A549 (cell line): ENCODE results near the gene GDF9. TPM values are rescaled to one million over a fixed set of nuclear protein-coding genes. Genes with fewer than 3 reads are reported as not detected.

Source experiments
- ATAC-seq, 2 experiments: fragments of 200-7000 bp in 1 of 2; fragments of >200 bp in 1 of 2; cut with Nextera tagmentation in 1 of 2; cut with Tn5 transposase in 1 of 2; 3 replicates each; pipeline versions ENCODE4 v1.8.0 to v1.9.1; 2018 to 2020; ENCODE audit warnings: mild to moderate bottlenecking in 1 of 2, moderate library complexity in 1 of 2
- CTCF ChIA-PET: fragments of 300-600 bp; sonication (Branson Sonifier 250); formaldehyde crosslinking; extraction: SDS; loops from one replicate; lab custom pipeline; 2021; ENCODE audit warnings: antibody characterized with exemption, inconsistent platforms; lab: Yijun Ruan, JAX
- POLR2A ChIA-PET: fragments of 350-600 bp; formaldehyde crosslinking; extraction: SDS; loops from one replicate; lab custom pipeline; 2021; ENCODE audit warnings: antibody characterized with exemption, inconsistent platforms; lab: Yijun Ruan, JAX
- DNase-seq, 2 experiments: peaks; one replicate each; pipeline versions ENCODE4 v3.0.0 to v3.0.0-alpha.2; 2011 to 2016; ENCODE audit warnings: low read depth in 1 of 2, low spot score in 1 of 2
- FAIRE-seq: peaks from 2 replicates; lab custom pipeline; 2011; peaks lifted over from hg19 to GRCh38; lab: Jason Lieb, UNC
- H3K27ac ChIP-seq, 2 experiments: fragments of >200 bp; sonication (Bioruptor Twin); formaldehyde crosslinking; 3 replicates each; pipeline ENCODE4 v1.5.1; 2016 to 2017
- H3K4me1 ChIP-seq: fragments of >200 bp; sonication (Bioruptor Twin); formaldehyde crosslinking; 3 replicates; pipeline ENCODE4 v1.6.1; 2016
- H3K4me2 ChIP-seq: fragments of >200 bp; sonication (Bioruptor Twin); formaldehyde crosslinking; 3 replicates; pipeline ENCODE4 v1.6.1; 2016
- H3K4me3 ChIP-seq: fragments of >200 bp; sonication (Bioruptor Twin); formaldehyde crosslinking; 3 replicates; pipeline ENCODE4 v1.5.1; 2016
- H3K9me3 ChIP-seq: fragments of >200 bp; sonication (Bioruptor Twin); formaldehyde crosslinking; 3 replicates; pipeline ENCODE4 v1.6.1; 2016
- BHLHE40 ChIP-seq: IDR thresholded peaks from 2 replicates; pipeline ENCODE4 v1.6.1; 2012; ENCODE audit warnings: low read depth, low read length, inconsistent platforms
- CBX2 ChIP-seq: fragments of 200-600 bp; sonication (generic); IDR thresholded peaks from 2 replicates; pipeline ENCODE4 v1.6.1; 2016; ENCODE audit warnings: low read depth, mild to moderate bottlenecking, borderline replicate concordance
- CEBPB ChIP-seq, 2 experiments: fragments of >200 bp in 1 of 2; sonication (Bioruptor Twin) in 1 of 2; formaldehyde crosslinking in 1 of 2; IDR thresholded peaks; 2 replicates each; pipeline ENCODE4 v1.6.1; 2012 to 2016
- CHD4 ChIP-seq: fragments of 200-600 bp; sonication (generic); IDR thresholded peaks from 2 replicates; pipeline ENCODE4 v1.6.1; 2016; ENCODE audit warnings: antibody characterized with exemption, mild to moderate bottlenecking, borderline replicate concordance
- EP300 ChIP-seq, 2 experiments: fragments of >200 bp; sonication (Bioruptor Twin); formaldehyde crosslinking; IDR thresholded peaks; 2 replicates in 1 of 2; 3 replicates in 1 of 2; pipeline ENCODE4 v1.6.1; 2016 to 2017
- FOXS1 ChIP-seq: fragments of 250-450 bp; sonication (Bioruptor Pico); IDR thresholded peaks from 2 replicates; pipeline ENCODE4 v1.5.0; 2020; ENCODE audit warnings: mild to moderate bottlenecking, moderate library complexity
- HOXA7 ChIP-seq: fragments of 250-450 bp; sonication (Bioruptor Pico); IDR thresholded peaks from 2 replicates; pipeline ENCODE4 v1.5.0; 2020; ENCODE audit warnings: mild to moderate bottlenecking, moderate library complexity
- JUN ChIP-seq, 2 experiments: fragments of >200 bp; sonication (Bioruptor Twin); formaldehyde crosslinking; IDR thresholded peaks; 2 replicates in 1 of 2; 3 replicates in 1 of 2; pipeline ENCODE4 v1.6.1; 2016 to 2017
- KDM1A ChIP-seq: fragments of 200-600 bp; sonication (generic); IDR thresholded peaks from 2 replicates; pipeline ENCODE4 v1.6.1; 2016; ENCODE audit warnings: low read depth, mild to moderate bottlenecking
- MAFK ChIP-seq: fragments of 450-650 bp; IDR thresholded peaks from 2 replicates; pipeline ENCODE4 v1.6.1; 2014; ENCODE audit not compliant: partially characterized antibody
- MYC ChIP-seq: IDR thresholded peaks from 2 replicates; pipeline ENCODE4 v1.6.1; 2012; ENCODE audit warnings: mild to moderate bottlenecking, inconsistent platforms, low read length, improper control_type of control experiment, borderline replicate concordance
- NPAS2 ChIP-seq: fragments of 250-450 bp; sonication (Bioruptor Pico); IDR thresholded peaks from 2 replicates; pipeline ENCODE4 v1.8.0; 2022; ENCODE audit warnings: mild to moderate bottlenecking, moderate library complexity, borderline replicate concordance
- RCOR1 ChIP-seq: fragments of 150-350 bp; IDR thresholded peaks from 2 replicates; pipeline ENCODE4 v1.6.1; 2014; ENCODE audit warnings: antibody characterized with exemption, low read length, low read depth
- RNF2 ChIP-seq: fragments of 200-600 bp; sonication (generic); IDR thresholded peaks from 2 replicates; pipeline ENCODE4 v1.6.1; 2016; ENCODE audit warnings: low read depth, mild to moderate bottlenecking, antibody characterized with exemption, moderate library complexity, borderline replicate concordance
- ZFP36 ChIP-seq: fragments of 450-650 bp; IDR thresholded peaks from 2 replicates; pipeline ENCODE4 v1.6.1; 2014; ENCODE audit warnings: borderline replicate concordance; ENCODE audit not compliant: partially characterized antibody
- ZNF302 ChIP-seq: fragments of 250-450 bp; sonication (Bioruptor Pico); IDR thresholded peaks from 2 replicates; pipeline ENCODE4 v1.9.0; 2021; ENCODE audit warnings: inconsistent platforms, mild to moderate bottlenecking, moderate library complexity
- WGBS: methylation state at CpG from one replicate; pipeline ENCODE4 v1.1.6; 2017; ENCODE audit errors: missing lambda C conversion rate; 5-methylcytosine and 5-hydroxymethylcytosine counted together
- polyA plus RNA-seq, 4 experiments: library from polyadenylated mRNA; depleted of rRNA in 3 of 4; stranded (reverse); fragments of >200 nt; fragmentation: RNase III in 1 of 4; extraction: RNeasy Plus Mini Kit Qiagen cat#74134 plus additional on column Dnase treatment in 1 of 4; gene quantifications; 2 replicates in 3 of 4; 3 replicates in 1 of 4; pipeline ENCODE4 v1.2.3, GENCODE V29; 2011 to 2017
- TF ChIP-seq, protein P1 (sequence below): IDR thresholded peaks from 2 replicates; pipeline ENCODE4 v1.6.1; 2012; ENCODE audit warnings: low read depth, borderline replicate concordance
- TF ChIP-seq, protein P2 (sequence below): IDR thresholded peaks from 2 replicates; pipeline ENCODE4 v1.6.1; 2012
- TF ChIP-seq, protein P3 (sequence below): IDR thresholded peaks from 2 replicates; pipeline ENCODE4 v1.6.1; 2012
- TF ChIP-seq, protein P4 (sequence below): fragments of >200 bp; sonication (Bioruptor Twin); formaldehyde crosslinking; IDR thresholded peaks from 2 replicates; pipeline ENCODE4 v1.6.1; 2016

Gene GDF9
- polyA plus RNA-seq, 2 of the 4 experiments (the other 2 are of a cell fraction), result 0.49 to 0.85 TPM

DNA sequence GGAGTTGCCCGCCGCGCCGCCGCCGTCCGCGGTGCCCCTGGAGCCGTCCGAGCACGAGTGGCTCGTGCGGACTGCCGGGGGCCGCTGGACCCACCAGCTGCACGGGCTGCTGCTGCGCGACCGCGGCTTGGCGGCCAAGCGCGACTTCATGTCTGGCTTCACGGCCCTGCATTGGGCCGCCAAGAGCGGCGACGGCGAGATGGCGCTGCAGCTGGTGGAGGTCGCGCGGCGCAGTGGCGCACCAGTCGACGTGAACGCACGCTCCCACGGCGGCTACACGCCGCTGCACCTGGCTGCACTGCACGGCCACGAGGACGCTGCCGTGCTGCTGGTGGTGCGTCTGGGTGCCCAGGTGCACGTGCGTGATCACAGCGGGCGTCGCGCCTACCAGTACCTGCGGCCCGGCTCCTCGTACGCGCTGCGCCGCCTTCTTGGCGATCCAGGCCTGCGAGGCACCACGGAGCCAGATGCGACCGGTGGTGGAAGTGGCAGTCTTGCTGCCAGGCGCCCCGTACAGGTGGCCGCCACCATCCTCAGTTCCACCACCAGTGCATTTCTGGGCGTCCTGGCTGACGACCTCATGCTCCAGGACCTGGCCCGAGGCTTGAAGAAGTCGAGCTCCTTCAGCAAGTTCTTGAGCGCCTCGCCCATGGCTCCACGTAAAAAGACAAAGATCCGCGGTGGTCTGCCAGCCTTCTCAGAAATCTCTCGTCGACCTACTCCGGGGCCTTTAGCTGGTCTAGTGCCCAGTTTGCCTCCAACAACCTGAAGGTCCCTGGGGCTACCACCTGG lies 51.6 kb downstream of the GDF9 start:
- FAIRE-seq, result no peak

DNA sequence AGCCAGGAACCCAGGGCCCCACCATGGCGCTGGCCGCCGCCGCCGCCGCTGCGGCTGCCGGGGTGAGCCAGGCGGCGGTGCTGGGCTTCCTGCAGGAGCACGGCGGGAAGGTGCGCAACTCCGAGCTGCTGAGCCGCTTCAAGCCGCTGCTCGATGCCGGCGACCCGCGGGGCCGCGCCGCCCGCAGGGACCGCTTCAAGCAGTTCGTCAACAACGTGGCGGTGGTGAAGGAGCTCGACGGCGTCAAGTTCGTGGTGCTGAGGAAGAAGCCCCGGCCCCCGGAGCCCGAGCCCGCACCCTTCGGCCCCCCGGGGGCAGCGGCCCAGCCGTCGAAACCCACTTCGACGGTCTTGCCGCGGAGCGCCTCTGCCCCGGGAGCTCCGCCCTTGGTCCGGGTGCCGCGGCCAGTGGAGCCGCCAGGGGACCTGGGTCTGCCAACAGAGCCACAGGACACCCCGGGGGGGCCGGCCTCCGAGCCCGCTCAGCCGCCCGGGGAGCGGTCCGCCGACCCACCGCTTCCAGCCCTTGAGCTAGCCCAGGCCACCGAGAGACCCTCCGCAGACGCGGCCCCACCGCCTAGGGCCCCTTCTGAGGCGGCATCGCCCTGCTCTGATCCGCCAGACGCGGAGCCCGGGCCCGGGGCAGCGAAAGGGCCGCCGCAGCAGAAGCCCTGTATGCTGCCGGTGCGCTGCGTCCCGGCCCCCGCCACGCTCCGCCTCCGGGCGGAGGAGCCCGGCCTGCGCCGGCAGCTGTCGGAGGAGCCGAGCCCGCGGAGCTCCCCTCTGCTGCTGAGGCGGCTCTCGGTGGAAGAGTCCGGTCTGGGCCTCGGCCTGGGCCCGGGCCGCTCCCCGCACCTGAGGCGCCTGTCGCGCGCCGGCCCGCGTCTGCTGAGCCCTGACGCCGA lies 52.4 kb downstream of the GDF9 start:
- Histone ChIP-seq H3K4me1 (no peaks in the 10 kb centered on the region), H3K4me3 (peak overlapping the region; percentile 70), H3K27ac (peak overlapping the region; percentile 38 to 79; a peak in 5 of 6 replicates), H3K9me3 (no peaks in the 10 kb centered on the region), H3K4me2 (peak overlapping the region; percentile 98)
- POLR2A ChIA-PET, result no interaction called here
- ATAC-seq, result peak; percentile 84 to 85
- DNase-seq, result peak; percentile 34 to 62
- CTCF ChIA-PET, result interaction anchor here (0.7 to 1.6 kb wide), 11 partner anchors 8 to 287 kb away, joined by 3 to 6 read pairs (median 4); partner anchors contain the start of genes CCNI2 and SHROOM1
- 66% methylated on average over 20 of the region's 110 CpGs for WGBS
- no peak for TF ChIP-seq MYC
- TF ChIP-seq, protein P1, sequence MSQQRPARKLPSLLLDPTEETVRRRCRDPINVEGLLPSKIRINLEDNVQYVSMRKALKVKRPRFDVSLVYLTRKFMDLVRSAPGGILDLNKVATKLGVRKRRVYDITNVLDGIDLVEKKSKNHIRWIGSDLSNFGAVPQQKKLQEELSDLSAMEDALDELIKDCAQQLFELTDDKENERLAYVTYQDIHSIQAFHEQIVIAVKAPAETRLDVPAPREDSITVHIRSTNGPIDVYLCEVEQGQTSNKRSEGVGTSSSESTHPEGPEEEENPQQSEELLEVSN, result peak; percentile 64; the same call in 1 of the 2 replicates
- TF ChIP-seq, protein P2, sequence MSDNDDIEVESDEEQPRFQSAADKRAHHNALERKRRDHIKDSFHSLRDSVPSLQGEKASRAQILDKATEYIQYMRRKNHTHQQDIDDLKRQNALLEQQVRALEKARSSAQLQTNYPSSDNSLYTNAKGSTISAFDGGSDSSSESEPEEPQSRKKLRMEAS, result peak; percentile 41; the same call in 1 of the 2 replicates
- no peak for FAIRE-seq

More for the DNA sequence above, 51.6 kb downstream of the GDF9 start:
- WGBS, result 97% methylated on average over 68 of the region's 81 CpGs
- no peak for TF ChIP-seq HOXA7
- TF ChIP-seq, protein P1, result no peak
- TF ChIP-seq, protein P3, sequence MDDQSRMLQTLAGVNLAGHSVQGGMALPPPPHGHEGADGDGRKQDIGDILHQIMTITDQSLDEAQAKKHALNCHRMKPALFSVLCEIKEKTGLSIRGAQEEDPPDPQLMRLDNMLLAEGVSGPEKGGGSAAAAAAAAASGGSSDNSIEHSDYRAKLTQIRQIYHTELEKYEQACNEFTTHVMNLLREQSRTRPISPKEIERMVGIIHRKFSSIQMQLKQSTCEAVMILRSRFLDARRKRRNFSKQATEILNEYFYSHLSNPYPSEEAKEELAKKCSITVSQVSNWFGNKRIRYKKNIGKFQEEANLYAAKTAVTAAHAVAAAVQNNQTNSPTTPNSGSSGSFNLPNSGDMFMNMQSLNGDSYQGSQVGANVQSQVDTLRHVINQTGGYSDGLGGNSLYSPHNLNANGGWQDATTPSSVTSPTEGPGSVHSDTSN, result no peak
- no peak for TF ChIP-seq KDM1A
- TF ChIP-seq CEBPB (IDR thresholded peaks at IDR 0.05), result no peak
- TF ChIP-seq EP300 (IDR thresholded peaks at IDR 0.05), result no peak
- no peak for TF ChIP-seq FOXS1 (CRISPR knock-in tag)
- no peak for TF ChIP-seq JUN (IDR thresholded peaks at IDR 0.05)
- TF ChIP-seq ZFP36, result no peak
- TF ChIP-seq BHLHE40, result no peak
- no peak for TF ChIP-seq MAFK
- TF ChIP-seq ZNF302 (CRISPR knock-in tag), result no peak
- no peak for TF ChIP-seq NPAS2 (CRISPR knock-in tag)
- TF ChIP-seq RCOR1, result no peak
- TF ChIP-seq RNF2, result no peak
- TF ChIP-seq, protein P4, sequence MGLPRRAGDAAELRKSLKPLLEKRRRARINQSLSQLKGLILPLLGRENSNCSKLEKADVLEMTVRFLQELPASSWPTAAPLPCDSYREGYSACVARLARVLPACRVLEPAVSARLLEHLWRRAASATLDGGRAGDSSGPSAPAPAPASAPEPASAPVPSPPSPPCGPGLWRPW, result no peak
- TF ChIP-seq CBX2, result no peak
- TF ChIP-seq CHD4, result no peak
- ATAC-seq, result no peak
- CTCF ChIA-PET, result interaction anchor here (1.0 to 1.9 kb wide), 11 partner anchors 7 to 288 kb away, joined by 3 to 6 read pairs (median 4); partner anchors contain the start of genes CCNI2 and SHROOM1
- Histone ChIP-seq H3K4me2 (no peak overlapping the region), H3K4me1 (no peaks in the 10 kb centered on the region), H3K4me3 (no peak overlapping the region), H3K27ac (no peak overlapping the region), H3K9me3 (no peaks in the 10 kb centered on the region)
- POLR2A ChIA-PET, result no interaction called here
- no peak for DNase-seq
